K562 (cell line): ENCODE measurements around the gene KIF26B. TPM values are rescaled to one million over a fixed set of nuclear protein-coding genes. Genes with fewer than 3 reads are reported as not detected.

Experiments
- ATAC-seq: fragments of 200-7000 bp; cut with Tn5 transposase; 3 replicates; pipeline ENCODE4 v1.9.1; 2020; ENCODE audit warnings: moderate library complexity
- BruUV-seq: library from RNA; stranded (reverse); fragments of 400-500 nt; replicated peaks from 2 replicates; lab custom pipeline; 2021; lab: Mats Ljungman, UMichigan
- CTCF ChIA-PET: fragments of 300-600 bp; formaldehyde crosslinking; extraction: SDS; loops from one replicate; lab custom pipeline; 2021; ENCODE audit warnings: low intra/inter-chr PET ratio; lab: Yijun Ruan, JAX
- POLR2A ChIA-PET: fragments of 300-600, 350-650 bp; sonication (Branson Sonifier 250); formaldehyde crosslinking; extraction: SDS; loops from one replicate; lab custom pipeline; 2021; ENCODE audit warnings: antibody characterized with exemption, inconsistent platforms; lab: Yijun Ruan, JAX
- DNase-seq, 4 experiments: peaks; one replicate each; pipeline versions ENCODE4 v3.0.0 to v3.0.0-alpha.2; 2011 to 2018; ENCODE audit warnings: low spot score in 3 of 4, mixed read lengths in 3 of 4; ENCODE audit errors: extremely low read depth in 1 of 4
- FAIRE-seq: peaks from 2 replicates; lab custom pipeline; 2011; peaks lifted over from hg19 to GRCh38; lab: Jason Lieb, UNC
- H2AFZ ChIP-seq: 2 replicates; pipeline ENCODE4 v1.6.0; 2011; ENCODE audit warnings: low read depth, low read length, control low read depth, inconsistent platforms
- H3K27ac ChIP-seq: fragments of 200-600 bp; 3 replicates; pipeline ENCODE4 v1.8.0; 2011; ENCODE audit warnings: low read depth, mild to moderate bottlenecking, control low read depth, inconsistent platforms, low read length, moderate library complexity, mixed read lengths; ENCODE audit errors: extremely low read depth
- H3K27me3 ChIP-seq, 2 experiments: fragments of 300-600 bp in 1 of 2; 2 replicates in 1 of 2; 3 replicates in 1 of 2; pipeline versions ENCODE4 v1.6.0 to v1.8.0; 2011; ENCODE audit warnings: inconsistent platforms in 2 of 2, low read length in 2 of 2, mild to moderate bottlenecking in 1 of 2, mixed read lengths in 1 of 2, moderate library complexity in 1 of 2; ENCODE audit not compliant: control insufficient read depth in 2 of 2, insufficient read depth in 2 of 2
- H3K36me3 ChIP-seq: fragments of 300-600 bp; 3 replicates; pipeline ENCODE4 v1.8.0; 2011; ENCODE audit warnings: mild to moderate bottlenecking, low read length, inconsistent platforms; ENCODE audit not compliant: control insufficient read depth, insufficient read depth
- H3K4me1 ChIP-seq, 2 experiments: fragments of 200-600 bp in 1 of 2; replicated peaks in 1 of 2; 2 replicates in 1 of 2; 3 replicates in 1 of 2; pipeline versions ENCODE4 v1.5.1 to v1.8.0; 2011; ENCODE audit warnings: inconsistent platforms in 2 of 2, low read length in 2 of 2, mild to moderate bottlenecking in 1 of 2, mixed read lengths in 1 of 2, moderate library complexity in 1 of 2; ENCODE audit not compliant: control insufficient read depth in 2 of 2, insufficient read depth in 2 of 2
- H3K4me2 ChIP-seq: 2 replicates; pipeline ENCODE4 v1.6.1; 2011; ENCODE audit warnings: low read length, control low read depth, inconsistent platforms, mixed read lengths; ENCODE audit not compliant: insufficient read depth
- H3K4me3 ChIP-seq: fragments of 200-600 bp; sonication (generic), shearing (Covaris generic); 2 replicates; pipeline ENCODE4 v1.5.1; 2016; ENCODE audit warnings: control low read depth, inconsistent platforms
- H3K79me2 ChIP-seq: fragments of 200-600 bp; 3 replicates; pipeline ENCODE4 v1.8.0; 2011; ENCODE audit warnings: low read length, inconsistent platforms; ENCODE audit not compliant: control insufficient read depth, insufficient read depth
- H3K9ac ChIP-seq, 2 experiments: 2 replicates each; pipeline versions ENCODE4 v1.6.0 to v1.6.1; 2011; ENCODE audit warnings: low read depth in 2 of 2, low read length in 2 of 2, control low read depth in 1 of 2, inconsistent platforms in 1 of 2, mild to moderate bottlenecking in 1 of 2, mixed read lengths in 1 of 2; ENCODE audit not compliant: insufficient read depth in 1 of 2
- H3K9me1 ChIP-seq: one replicate; pipeline ENCODE4 v1.6.0; 2011; ENCODE audit warnings: inconsistent platforms, mild to moderate bottlenecking, low read length, moderate library complexity; ENCODE audit not compliant: control insufficient read depth, insufficient read depth
- H3K9me3 ChIP-seq: replicated peaks from 2 replicates; pipeline ENCODE4 v1.5.1; 2011; ENCODE audit warnings: low read depth, low read length, inconsistent platforms; ENCODE audit not compliant: control insufficient read depth, insufficient read depth
- H4K20me1 ChIP-seq: replicated peaks from 2 replicates; pipeline ENCODE4 v1.6.1; 2011; ENCODE audit warnings: low read length, inconsistent platforms, mixed read lengths; ENCODE audit not compliant: control insufficient read depth, insufficient read depth
- DDX20 ChIP-seq: fragments of 450-650 bp; IDR thresholded peaks from 2 replicates; pipeline ENCODE4 v1.6.1; 2016; ENCODE audit warnings: missing genetic modification characterization, low read depth, mild to moderate bottlenecking, missing compliant biosample characterization, moderate library complexity
- DPF2 ChIP-seq: fragments of 450-650 bp; IDR thresholded peaks from 2 replicates; pipeline ENCODE4 v1.6.1; 2016
- MAZ ChIP-seq, 2 experiments: fragments of 450-650 bp in 1 of 2; sonication (generic) in 1 of 2; formaldehyde crosslinking; IDR thresholded peaks in 1 of 2; conservative IDR thresholded peaks in 1 of 2; 2 replicates each; pipeline versions ENCODE4 v1.4.0 to v1.5.0; 2020; ENCODE audit warnings: mild to moderate bottlenecking in 1 of 2, missing genetic modification reagents in 1 of 2
- MNT ChIP-seq, 2 experiments: fragments of 450-650 bp; conservative IDR thresholded peaks; 2 replicates each; pipeline ENCODE4 v1.6.1; 2017; ENCODE audit warnings: mild to moderate bottlenecking in 2 of 2, moderate library complexity in 2 of 2
- MTA2 ChIP-seq: fragments of 450-650 bp; IDR thresholded peaks from 2 replicates; pipeline ENCODE4 v1.6.1; 2016; ENCODE audit warnings: low read depth
- PHB ChIP-seq: fragments of 250-450 bp; sonication (Bioruptor Pico); IDR thresholded peaks from 2 replicates; pipeline ENCODE4 v1.5.0; 2021
- RBM25 ChIP-seq: fragments of 200-400 bp; formaldehyde crosslinking; IDR thresholded peaks from 2 replicates; pipeline ENCODE4 v1.6.1; 2018; ENCODE audit warnings: low read length, low read depth, moderate library complexity; ENCODE audit not compliant: severe bottlenecking
- TCF7L2 ChIP-seq: fragments of 150-350 bp; IDR thresholded peaks from 2 replicates; pipeline ENCODE4 v1.6.1; 2016; ENCODE audit warnings: low read depth, mild to moderate bottlenecking, low read length, moderate library complexity
- TOE1 ChIP-seq, 2 experiments: fragments of 450-650 bp in 1 of 2; sonication (generic) in 1 of 2; formaldehyde crosslinking in 1 of 2; IDR thresholded peaks; 2 replicates each; pipeline versions ENCODE4 v1.7.1 to v1.8.0; 2016 to 2022; ENCODE audit warnings: borderline replicate concordance in 2 of 2, mild to moderate bottlenecking in 2 of 2, antibody characterized with exemption in 1 of 2, inconsistent platforms in 1 of 2, low read depth in 1 of 2, missing genetic modification reagents in 1 of 2, moderate library complexity in 1 of 2
- U2AF2 ChIP-seq: fragments of 200-400 bp; formaldehyde crosslinking; optimal IDR thresholded peaks from 2 replicates; pipeline ENCODE3; 2017; ENCODE audit warnings: low read depth, mild to moderate bottlenecking, low read length
- ZNF41 ChIP-seq: fragments of 250-450 bp; sonication (Bioruptor Pico); conservative IDR thresholded peaks from 2 replicates; pipeline ENCODE4 v1.4.0; 2020; ENCODE audit warnings: mild to moderate bottlenecking
- WGBS: fragments of 100-300 bp; shearing (Covaris generic); methylation state at CpG from one replicate; pipeline ENCODE4 v1.1.6; 2016; ENCODE audit warnings: low coverage, mixed read lengths; ENCODE audit not compliant: insufficient coverage; ENCODE audit errors: missing lambda C conversion rate; 5-methylcytosine and 5-hydroxymethylcytosine counted together
- in situ Hi-C: fragments of 300-500 bp; cut with MboI; formaldehyde crosslinking; loops from 4 replicates; pipeline ENCODE4 v1.15.0; 2018; ENCODE audit warnings: inconsistent platforms, mixed read lengths
- intact Hi-C: fragments of 100-400 bp; cut with micrococcal nuclease; formaldehyde crosslinking; loops from 2 replicates; pipeline ENCODE4 v1.14.2; 2022
- polyA plus RNA-seq, 8 experiments: library from polyadenylated mRNA; depleted of rRNA in 4 of 8; stranded (reverse) in 5 of 8; unstranded in 3 of 8; fragments of >200 nt; fragmentation: Nextera tagmentation in 2 of 8; fragmentation: Illumina TruSeq in 1 of 8; extraction: Ambion mirVana in 2 of 8; extraction: Trizol in 1 of 8; gene quantifications; 2 replicates each; pipeline versions ENCODE4 v1.2.1 to v1.2.3, GENCODE V29; 2011 to 2014; ENCODE audit warnings: inconsistent platforms in 1 of 8, missing spikeins in 1 of 8
- total RNA-seq, 7 experiments: library from RNA; depleted of rRNA in 6 of 7; stranded (reverse); fragments of >200 nt in 6 of 7; fragmentation: Illumina TruSeq in 2 of 7; extraction: Trizol in 2 of 7; gene quantifications; 2 replicates each; pipeline versions ENCODE4 v1.2.1 to v1.2.3, GENCODE V29; 2011 to 2021; ENCODE audit warnings: low replicate concordance in 1 of 7

Gene KIF26B
- total and polyA plus RNA-seq, 9 of the 15 experiments (the other 6 are each of a cell fraction or from before 2014, with no cell fraction given), result 0.02 to 0.08 (median 0.03) TPM; not detected in 6

DNA sequence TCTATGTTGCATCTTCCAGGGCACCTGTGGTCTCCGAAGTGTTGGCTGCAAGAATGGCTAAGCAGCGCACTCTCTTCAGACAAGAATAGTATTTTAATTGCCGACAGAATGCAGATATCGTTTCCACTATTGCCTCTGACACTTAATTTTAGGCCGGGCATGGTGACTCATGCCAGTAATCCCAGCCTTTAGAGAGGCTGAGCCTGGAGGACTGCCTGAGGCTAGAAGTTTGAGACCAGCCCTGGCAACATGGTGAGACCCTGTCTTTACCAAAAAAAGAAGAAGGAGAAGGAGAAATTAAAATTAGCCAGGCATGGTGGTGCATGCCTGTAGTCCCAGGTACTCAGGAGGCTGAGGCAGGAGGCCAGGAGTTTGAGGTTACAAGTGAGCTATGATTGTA is 306.9 kb downstream of the KIF26B start (continued):
- TF ChIP-seq MNT (conservative IDR thresholded peaks at IDR 0.05) (no peak), U2AF2 (no peak)

DNA sequence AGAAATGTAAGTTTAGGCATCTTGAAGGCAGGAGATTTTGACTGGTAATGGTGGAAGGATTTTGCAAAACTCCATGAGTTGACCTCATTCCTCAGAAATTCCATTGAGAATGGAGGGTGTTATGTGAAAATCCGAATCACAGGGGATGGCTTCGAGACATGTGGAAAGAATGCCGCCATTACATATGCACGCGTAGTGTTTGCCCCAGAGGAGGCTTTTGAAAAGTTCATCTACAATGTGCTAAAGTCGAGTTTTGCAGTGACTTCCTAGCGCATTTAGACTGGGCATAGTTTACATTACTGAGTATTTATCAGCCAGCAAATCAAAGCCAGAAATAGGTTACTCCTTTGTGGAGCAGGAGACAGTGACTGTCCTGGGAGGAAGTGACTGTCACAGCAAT is 307.4 kb downstream of the KIF26B start:
- no peak for DNase-seq
- no peaks in the 10 kb centered on the region for H3K79me2 ChIP-seq
- H3K4me2 ChIP-seq, result no peak overlapping the region
- intact Hi-C loops, result no loop called here
- H3K9me1 ChIP-seq, result no peaks in the 10 kb centered on the region
- TF ChIP-seq TCF7L2, result no peak
- no peak for TF ChIP-seq MAZ (CRISPR knock-in tag; conservative IDR thresholded peaks at IDR 0.05 in 1 of 2, IDR thresholded peaks at IDR 0.05 in 1 of 2)
- no peak for TF ChIP-seq ZNF41
- TF ChIP-seq DDX20 (tag), result no peak
- TF ChIP-seq RBM25, result no peak
- TF ChIP-seq MTA2, result no peak
- no peak for TF ChIP-seq TOE1 (IDR thresholded peaks at IDR 0.05; ENCODE audit: borderline replicate concordance)
- TF ChIP-seq TOE1 (CRISPR knock-in tag; IDR thresholded peaks at IDR 0.05; ENCODE audit: borderline replicate concordance, low read depth), result no peak
- TF ChIP-seq PHB (CRISPR knock-in tag), result no peak
- TF ChIP-seq DPF2, result no peak
- H3K27me3 ChIP-seq, result peaks cover 24 to 65% of the 10 kb centered on the region in 2 experiments
- H4K20me1 ChIP-seq, result peaks cover 4% of the 10 kb centered on the region; the same call in 1 of the 2 replicates
- no peaks in the 10 kb centered on the region for H3K36me3 ChIP-seq
- no peak overlapping the region for H2AFZ ChIP-seq
- WGBS, result 3% methylated on average over 7 of the region's 7 CpGs
- in situ Hi-C loops, result no loop called here
- H3K27ac ChIP-seq, result no peak overlapping the region
- no peak for FAIRE-seq
- ChIA-PET CTCF (no interaction called here), POLR2A (no interaction called here)
- no peak overlapping the region for H3K9ac ChIP-seq
- BruUV-seq, result no TSS peak
- H3K4me1 ChIP-seq, result peaks cover 0 to 4% of the 10 kb centered on the region in 2 experiments; a peak in 1 of 5 replicates
- no peaks in the 10 kb centered on the region for H3K9me3 ChIP-seq
- ATAC-seq, result no peak
- H3K4me3 ChIP-seq, result no peak overlapping the region
